ENCODE measurements around the gene DTYMK. TPM values are rescaled to one million over a fixed set of nuclear protein-coding genes. Genes with fewer than 3 reads are reported as not detected.

Gene DTYMK
- total RNA-seq, 1 donor from 2014 or later, result 51.4 TPM

DNA sequence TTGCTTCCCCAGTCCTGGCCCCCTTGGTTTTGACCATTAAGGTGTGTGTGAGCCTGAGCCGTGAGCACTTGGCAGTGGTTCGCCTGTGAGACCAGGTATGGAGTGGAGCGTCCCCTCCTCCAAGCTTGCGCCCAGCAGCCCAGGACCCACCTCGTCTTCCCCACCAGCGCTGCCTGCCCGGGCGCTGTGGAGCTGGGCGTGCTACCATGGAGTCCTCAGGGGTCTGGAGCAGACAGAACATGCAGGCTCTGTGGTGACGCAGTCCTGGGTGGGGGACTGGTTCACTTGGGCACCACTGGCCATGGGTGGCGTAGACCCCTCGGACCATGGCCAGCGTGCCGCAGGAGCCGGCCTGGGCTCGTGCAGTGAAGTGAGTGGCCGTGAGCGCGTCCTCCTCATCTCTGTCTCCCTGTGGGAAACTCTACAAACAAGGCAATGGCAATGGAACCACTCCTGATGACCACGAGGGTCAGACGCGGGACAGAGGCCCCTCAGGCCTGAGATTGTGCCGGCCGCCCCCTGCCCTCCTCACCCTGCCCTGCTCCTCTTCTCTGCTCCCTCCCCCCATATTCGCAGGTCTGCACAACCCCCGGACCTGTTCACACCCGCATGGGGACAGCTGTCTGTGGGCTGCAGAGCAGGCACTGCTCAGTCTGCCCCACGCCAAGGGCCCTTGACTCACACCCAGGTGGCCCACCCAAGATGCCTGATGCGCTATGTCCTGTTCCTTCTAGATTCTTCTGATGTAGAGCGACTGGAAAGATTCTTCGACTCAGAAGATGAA, 15.0 kb downstream of the DTYMK start:
- Mint-ChIP-seq H3K27me3 (no peaks in the 10 kb centered on the region), H3K4me1 (ENCODE audit: low read depth) (peaks cover 2% of the 10 kb centered on the region), H3K36me3 (ENCODE audit: insufficient read depth) (peaks cover 4% of the 10 kb centered on the region), H3K27ac (no peak overlapping the region), H3K9me3 (ENCODE audit: low read depth) (no peaks in the 10 kb centered on the region), H3K4me3 (ENCODE audit: low read depth) (no peak overlapping the region)
- TF ChIP-seq, protein P1, sequence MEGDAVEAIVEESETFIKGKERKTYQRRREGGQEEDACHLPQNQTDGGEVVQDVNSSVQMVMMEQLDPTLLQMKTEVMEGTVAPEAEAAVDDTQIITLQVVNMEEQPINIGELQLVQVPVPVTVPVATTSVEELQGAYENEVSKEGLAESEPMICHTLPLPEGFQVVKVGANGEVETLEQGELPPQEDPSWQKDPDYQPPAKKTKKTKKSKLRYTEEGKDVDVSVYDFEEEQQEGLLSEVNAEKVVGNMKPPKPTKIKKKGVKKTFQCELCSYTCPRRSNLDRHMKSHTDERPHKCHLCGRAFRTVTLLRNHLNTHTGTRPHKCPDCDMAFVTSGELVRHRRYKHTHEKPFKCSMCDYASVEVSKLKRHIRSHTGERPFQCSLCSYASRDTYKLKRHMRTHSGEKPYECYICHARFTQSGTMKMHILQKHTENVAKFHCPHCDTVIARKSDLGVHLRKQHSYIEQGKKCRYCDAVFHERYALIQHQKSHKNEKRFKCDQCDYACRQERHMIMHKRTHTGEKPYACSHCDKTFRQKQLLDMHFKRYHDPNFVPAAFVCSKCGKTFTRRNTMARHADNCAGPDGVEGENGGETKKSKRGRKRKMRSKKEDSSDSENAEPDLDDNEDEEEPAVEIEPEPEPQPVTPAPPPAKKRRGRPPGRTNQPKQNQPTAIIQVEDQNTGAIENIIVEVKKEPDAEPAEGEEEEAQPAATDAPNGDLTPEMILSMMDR (IDR thresholded peaks at IDR 0.05; ENCODE audit: unreplicated experiment), result no peak
- DNase-seq (ENCODE audit: low spot score, unreplicated experiment), result no peak

DNA sequence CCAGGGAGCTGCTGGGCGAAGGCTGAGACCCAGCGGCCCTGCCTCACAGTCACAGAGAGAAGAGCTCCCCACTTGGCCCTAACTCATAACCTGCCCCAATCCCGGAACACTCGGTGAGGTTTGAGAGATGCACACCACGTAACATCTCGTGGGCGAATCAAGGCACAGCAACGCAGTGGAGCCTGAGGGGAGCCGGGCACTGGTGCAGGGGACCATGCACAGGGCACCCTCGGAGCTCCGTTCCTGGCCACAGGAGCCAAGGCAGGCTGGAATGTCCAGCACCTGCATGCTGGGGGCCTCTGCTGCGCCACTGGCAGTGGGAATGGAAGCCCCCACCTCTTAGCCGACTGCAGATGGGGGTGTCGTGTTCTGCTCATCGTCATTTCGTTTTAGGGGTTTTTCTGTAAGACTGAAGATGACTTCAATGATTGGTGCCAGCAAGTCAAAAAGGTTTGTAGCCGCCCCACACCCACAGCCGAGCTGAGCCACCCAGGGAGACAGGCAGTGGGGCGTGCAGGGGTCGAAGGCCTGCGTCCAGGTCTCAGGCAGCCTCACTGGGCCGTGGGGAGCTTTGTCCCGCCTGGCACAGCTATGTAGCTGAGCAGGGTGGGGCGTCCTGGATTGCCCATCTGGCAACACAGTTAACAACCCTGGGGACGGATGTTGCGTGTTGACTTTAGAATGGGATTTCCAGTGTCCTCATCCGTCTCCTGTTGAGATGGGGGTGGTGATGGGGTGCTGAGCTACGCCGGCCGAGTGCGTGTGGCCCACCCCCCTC, 16.1 kb downstream of the DTYMK start:
- Mint-ChIP-seq H3K27ac (no peak overlapping the region), H3K4me1 (ENCODE audit: low read depth) (peaks cover 10% of the 10 kb centered on the region), H3K9me3 (ENCODE audit: low read depth) (no peaks in the 10 kb centered on the region), H3K36me3 (ENCODE audit: insufficient read depth) (peaks cover 4% of the 10 kb centered on the region), H3K27me3 (no peaks in the 10 kb centered on the region), H3K4me3 (ENCODE audit: low read depth) (no peak overlapping the region)
- DNase-seq (ENCODE audit: low spot score, unreplicated experiment), result no peak
- TF ChIP-seq, protein P1 (IDR thresholded peaks at IDR 0.05; ENCODE audit: unreplicated experiment), result no peak

DNA sequence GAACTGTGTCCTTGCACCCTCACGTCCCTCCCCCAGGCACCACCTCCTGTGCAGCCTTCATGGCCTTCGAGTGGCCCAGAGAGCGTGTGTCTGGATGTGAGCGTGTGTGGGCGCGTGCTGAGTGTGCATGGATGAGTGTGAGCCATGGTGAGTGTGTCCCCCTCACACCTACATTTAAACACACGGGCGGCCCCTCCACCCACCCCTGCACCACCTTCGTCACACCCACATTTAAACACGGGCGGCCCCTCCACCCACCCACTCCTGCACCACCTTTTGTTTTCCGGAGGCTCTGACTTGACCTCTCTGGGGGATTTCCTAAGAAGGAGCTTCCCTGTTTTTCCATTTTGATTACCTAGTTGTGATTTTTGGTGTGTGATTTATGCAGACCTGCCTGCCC, 17.8 kb downstream of the DTYMK start:
- TF ChIP-seq, protein P1 (IDR thresholded peaks at IDR 0.05; ENCODE audit: unreplicated experiment), result no peak
- H3K4me3 Mint-ChIP-seq (ENCODE audit: low read depth), result no peak overlapping the region
- H3K27ac Mint-ChIP-seq, result no peak overlapping the region
- peaks cover 12% of the 10 kb centered on the region for H3K4me1 Mint-ChIP-seq (ENCODE audit: low read depth)
- no peaks in the 10 kb centered on the region for H3K9me3 Mint-ChIP-seq (ENCODE audit: low read depth)
- DNase-seq (ENCODE audit: low spot score, unreplicated experiment), result no peak
- H3K36me3 Mint-ChIP-seq (ENCODE audit: insufficient read depth), result peaks cover 6% of the 10 kb centered on the region
- H3K27me3 Mint-ChIP-seq, result no peaks in the 10 kb centered on the region

DNA sequence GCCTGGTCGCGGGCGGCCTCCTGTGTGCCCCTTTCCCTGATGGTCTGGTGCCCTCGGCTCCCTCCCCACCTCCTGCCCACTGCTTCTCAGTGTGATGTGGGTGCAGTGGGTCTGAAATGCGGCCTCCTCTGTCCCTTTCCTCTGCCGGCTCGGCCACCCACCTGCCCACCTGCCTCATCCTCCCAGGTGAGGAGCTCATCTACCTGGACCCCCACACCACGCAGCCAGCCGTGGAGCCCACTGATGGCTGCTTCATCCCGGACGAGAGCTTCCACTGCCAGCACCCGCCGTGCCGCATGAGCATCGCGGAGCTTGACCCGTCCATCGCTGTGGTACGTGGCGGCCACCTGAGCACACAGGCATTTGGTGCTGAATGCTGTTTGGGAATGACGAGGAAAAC, 18.3 kb downstream of the DTYMK start:
- peaks cover 12% of the 10 kb centered on the region for H3K4me1 Mint-ChIP-seq (ENCODE audit: low read depth)
- H3K27ac Mint-ChIP-seq, result no peak overlapping the region
- H3K36me3 Mint-ChIP-seq (ENCODE audit: insufficient read depth), result peaks cover 6% of the 10 kb centered on the region
- H3K4me3 Mint-ChIP-seq (ENCODE audit: low read depth), result no peak overlapping the region
- no peaks in the 10 kb centered on the region for H3K27me3 Mint-ChIP-seq
- no peaks in the 10 kb centered on the region for H3K9me3 Mint-ChIP-seq (ENCODE audit: low read depth)
- TF ChIP-seq, protein P1 (IDR thresholded peaks at IDR 0.05; ENCODE audit: unreplicated experiment), result no peak
- DNase-seq (ENCODE audit: low spot score, unreplicated experiment), result no peak

DNA sequence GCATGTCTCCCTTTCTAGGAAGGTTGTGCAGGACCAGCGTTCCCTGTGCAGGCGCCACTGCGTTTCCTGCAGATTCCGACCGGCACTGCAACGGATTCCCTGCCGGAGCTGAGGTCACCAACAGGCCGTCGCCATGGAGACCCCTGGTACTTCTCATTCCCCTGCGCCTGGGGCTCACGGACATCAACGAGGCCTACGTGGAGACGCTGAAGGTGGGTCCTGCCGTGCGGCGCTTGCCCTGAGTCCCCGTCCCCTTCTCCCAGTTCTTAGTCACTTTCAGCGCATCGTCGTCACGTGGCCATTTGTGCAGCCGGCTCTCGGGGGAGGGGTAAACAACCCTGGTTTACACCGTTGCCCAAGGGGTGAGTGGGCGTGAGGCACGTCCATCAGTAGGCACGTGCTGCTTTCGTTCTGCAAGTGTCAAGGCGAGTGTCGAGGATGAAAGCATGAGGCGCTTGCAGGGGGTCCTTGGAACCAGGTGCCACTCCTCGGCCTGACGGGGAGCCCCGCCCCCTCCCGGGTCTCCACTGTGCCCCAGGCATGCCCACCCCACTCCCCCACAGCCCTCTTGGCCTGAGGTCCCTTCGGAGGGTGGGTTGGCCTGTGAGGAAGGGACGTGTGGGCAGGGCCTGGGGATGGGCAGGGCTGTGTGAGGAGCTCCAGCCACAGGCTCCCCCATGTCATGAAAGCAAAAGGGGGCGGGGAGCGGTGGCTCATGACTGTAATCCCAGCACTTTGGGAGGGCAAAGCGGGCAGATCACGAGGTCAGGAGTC, 19.8 kb downstream of the DTYMK start:
- Mint-ChIP-seq H3K4me3 (ENCODE audit: low read depth) (no peak overlapping the region), H3K4me1 (ENCODE audit: low read depth) (peaks cover 14% of the 10 kb centered on the region), H3K27ac (peak overlapping the region; percentile 74), H3K36me3 (ENCODE audit: insufficient read depth) (peaks cover 12% of the 10 kb centered on the region), H3K27me3 (no peaks in the 10 kb centered on the region), H3K9me3 (ENCODE audit: low read depth) (no peaks in the 10 kb centered on the region)
- TF ChIP-seq, protein P1 (IDR thresholded peaks at IDR 0.05; ENCODE audit: unreplicated experiment), result no peak
- DNase-seq (ENCODE audit: low spot score, unreplicated experiment), result peak; percentile 34

Measured in progenitor cell of endocrine pancreas (in vitro differentiated cells).